ENCODE data around the gene ST3GAL3. TPM values are rescaled to one million over a fixed set of nuclear protein-coding genes. Genes with fewer than 3 reads are reported as not detected.

Gene ST3GAL3
- polyA plus RNA-seq, 1 of the 3 experiments (the other 2 are of a cell fraction) = 20.6 TPM

DNA sequence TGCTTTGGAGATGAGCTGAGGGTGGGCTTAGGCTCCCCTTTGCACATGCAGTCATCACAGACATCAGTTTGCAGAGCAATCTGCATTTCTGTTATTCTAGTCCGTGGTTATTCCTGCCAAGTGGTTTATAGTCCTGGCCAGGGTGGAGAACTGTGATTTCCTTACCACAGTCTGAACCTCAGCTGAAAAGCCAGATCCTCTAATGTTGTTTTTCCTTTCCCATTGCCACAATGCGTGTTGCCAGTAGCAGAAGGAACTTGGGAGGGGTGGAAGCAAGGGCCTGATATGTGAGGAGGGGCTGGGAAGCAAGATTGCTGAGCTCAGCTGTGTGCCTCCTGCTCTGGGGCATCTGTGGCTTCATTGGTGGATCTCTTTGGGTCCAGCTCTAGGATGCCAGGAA is 18.0 kb upstream of the ST3GAL3 start:
- Histone ChIP-seq H3K27ac (ENCODE audit: low read depth in 2 of 2, low read length in 1 of 2) (no peak overlapping the region), H3K4me2 (no peak overlapping the region), H2AFZ (ENCODE audit: low read depth) (no peak overlapping the region), H3K4me1 (ENCODE audit: control insufficient read depth in 1 of 2, insufficient read depth in 2 of 2, low read depth in 1 of 2, low read length in 1 of 2) (no peaks in the 10 kb centered on the region), H3K4me3 (ENCODE audit: low read depth in 2 of 2, low read length in 1 of 2) (no peak overlapping the region), H3K36me3 (replicated peaks in 1 of 2; ENCODE audit: control insufficient read depth in 1 of 2, insufficient read depth in 2 of 2, low read length in 1 of 2) (peaks cover 74 to 85% of the 10 kb centered on the region in 2 experiments), H3K9ac (no peak overlapping the region), H4K20me1 (ENCODE audit: insufficient read depth) (peaks cover 19% of the 10 kb centered on the region), H3K79me2 (ENCODE audit: insufficient read depth) (no peaks in the 10 kb centered on the region), H3K27me3 (ENCODE audit: insufficient read depth) (no peaks in the 10 kb centered on the region), H3F3A (replicated peaks; ENCODE audit: insufficient read depth) (peaks cover 9% of the 10 kb centered on the region), H3K9me2 (no peaks in the 10 kb centered on the region), H3K9me3 (no peaks in the 10 kb centered on the region)
- TF ChIP-seq MXI1 (IDR thresholded peaks at IDR 0.05; ENCODE audit: low read depth, low read length) (no peak), EP300 (IDR thresholded peaks at IDR 0.05; ENCODE audit: borderline replicate concordance in 1 of 2, low read depth in 1 of 2, low read length in 1 of 2) (no peak), FOSL2 (IDR thresholded peaks at IDR 0.05; ENCODE audit: borderline replicate concordance, low read depth) (no peak), EZH2phosphoT487 (IDR thresholded peaks at IDR 0.05; ENCODE audit: borderline replicate concordance, low read depth) (no peak), CHD2 (IDR thresholded peaks at IDR 0.05; ENCODE audit: low read length, partially characterized antibody) (no peak), TAF1 (IDR thresholded peaks at IDR 0.05; ENCODE audit: borderline replicate concordance, low read depth, low read length) (no peak), RAD21 (IDR thresholded peaks at IDR 0.05; ENCODE audit: low read length) (no peak), FOXM1 (IDR thresholded peaks at IDR 0.05; ENCODE audit: low read depth) (no peak), GABPA (IDR thresholded peaks at IDR 0.05; ENCODE audit: low read depth) (no peak), YY1 (IDR thresholded peaks at IDR 0.05; ENCODE audit: low read depth) (no peak), TCF12 (IDR thresholded peaks at IDR 0.05) (no peak)
- ChIA-PET POLR2A (interaction anchor here (1.8 kb wide), 1 partner anchor 39 kb away, joined by 5 read pairs; the partner anchor contains the start of gene KDM4A), CTCF (no interaction called here)
- WGBS (ENCODE audit: low lambda C conversion rate) = 100% methylated on average over 2 of the region's 2 CpGs
- DNase-seq = no peak

DNA sequence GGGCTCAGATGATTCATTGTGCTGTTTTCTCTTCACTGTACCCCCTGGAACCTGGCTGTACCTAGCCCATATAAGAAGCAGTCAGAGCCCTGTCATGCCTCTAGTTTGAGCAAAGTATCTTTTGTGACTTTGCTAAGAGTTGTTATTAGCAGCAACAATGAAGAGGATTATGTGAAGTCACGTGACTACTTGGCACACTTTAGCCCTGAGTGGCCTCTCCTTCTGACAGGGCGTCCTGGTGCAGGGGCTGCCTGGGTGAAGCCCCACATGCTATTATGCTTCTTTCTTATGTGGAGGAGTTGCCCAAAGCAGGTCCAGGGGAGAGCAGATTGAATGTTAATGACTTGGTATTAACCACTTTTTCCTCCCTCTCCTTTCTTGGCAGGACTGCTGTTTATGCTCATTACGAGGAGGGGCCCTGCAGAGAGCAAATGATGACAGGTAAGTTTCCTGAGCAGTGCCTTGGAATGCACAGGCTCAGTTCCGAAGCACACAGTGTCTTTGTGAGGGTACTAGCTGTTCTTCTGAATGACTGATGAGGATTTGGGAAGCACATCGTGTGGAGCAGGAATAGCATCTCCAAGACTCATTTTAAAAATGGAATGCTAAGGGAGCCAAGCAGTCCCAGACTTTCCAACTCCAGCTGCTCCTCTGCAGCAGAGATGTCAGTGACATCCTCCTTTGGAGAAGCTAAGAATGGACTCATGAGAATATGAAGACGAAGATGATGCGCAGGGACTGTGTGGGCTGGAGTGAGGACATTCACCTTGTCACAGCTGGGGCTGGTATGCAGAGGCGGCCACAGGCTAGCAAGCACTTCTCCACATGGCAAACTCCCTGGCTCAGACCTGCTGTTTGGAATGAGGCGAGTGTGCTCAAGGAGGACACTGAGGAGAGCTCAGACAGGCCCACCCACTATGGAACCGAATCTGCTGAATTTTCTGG is 15.2 kb upstream of the ST3GAL3 start:
- Histone ChIP-seq H3K4me2 (no peak overlapping the region), H3K4me1 (ENCODE audit: control insufficient read depth in 1 of 2, insufficient read depth in 2 of 2, low read depth in 1 of 2, low read length in 1 of 2) (peaks cover 0 to 3% of the 10 kb centered on the region in 2 experiments; a peak in 1 of 4 replicates), H4K20me1 (ENCODE audit: insufficient read depth) (peaks cover 19% of the 10 kb centered on the region), H3F3A (replicated peaks; ENCODE audit: insufficient read depth) (peaks cover 4% of the 10 kb centered on the region), H3K9me3 (no peaks in the 10 kb centered on the region), H3K27me3 (ENCODE audit: insufficient read depth) (no peaks in the 10 kb centered on the region), H3K27ac (ENCODE audit: low read depth in 2 of 2, low read length in 1 of 2) (no peak overlapping the region), H3K4me3 (ENCODE audit: low read depth in 2 of 2, low read length in 1 of 2) (no peak overlapping the region), H3K9me2 (no peaks in the 10 kb centered on the region), H2AFZ (ENCODE audit: low read depth) (no peak overlapping the region), H3K9ac (no peak overlapping the region), H3K36me3 (replicated peaks in 1 of 2; ENCODE audit: control insufficient read depth in 1 of 2, insufficient read depth in 2 of 2, low read length in 1 of 2) (peaks cover 86 to 100% of the 10 kb centered on the region in 2 experiments), H3K79me2 (ENCODE audit: insufficient read depth) (no peaks in the 10 kb centered on the region)
- DNase-seq = no peak
- ChIA-PET CTCF (no interaction called here), POLR2A (interaction anchor here (1.7 kb wide), 1 partner anchor 42 kb away, joined by 4 read pairs; the partner anchor contains the start of gene KDM4A)
- 95% methylated on average over 8 of the region's 10 CpGs for whole genome bisulfite sequencing (ENCODE audit: low lambda C conversion rate)
- TF ChIP-seq, protein P1, sequence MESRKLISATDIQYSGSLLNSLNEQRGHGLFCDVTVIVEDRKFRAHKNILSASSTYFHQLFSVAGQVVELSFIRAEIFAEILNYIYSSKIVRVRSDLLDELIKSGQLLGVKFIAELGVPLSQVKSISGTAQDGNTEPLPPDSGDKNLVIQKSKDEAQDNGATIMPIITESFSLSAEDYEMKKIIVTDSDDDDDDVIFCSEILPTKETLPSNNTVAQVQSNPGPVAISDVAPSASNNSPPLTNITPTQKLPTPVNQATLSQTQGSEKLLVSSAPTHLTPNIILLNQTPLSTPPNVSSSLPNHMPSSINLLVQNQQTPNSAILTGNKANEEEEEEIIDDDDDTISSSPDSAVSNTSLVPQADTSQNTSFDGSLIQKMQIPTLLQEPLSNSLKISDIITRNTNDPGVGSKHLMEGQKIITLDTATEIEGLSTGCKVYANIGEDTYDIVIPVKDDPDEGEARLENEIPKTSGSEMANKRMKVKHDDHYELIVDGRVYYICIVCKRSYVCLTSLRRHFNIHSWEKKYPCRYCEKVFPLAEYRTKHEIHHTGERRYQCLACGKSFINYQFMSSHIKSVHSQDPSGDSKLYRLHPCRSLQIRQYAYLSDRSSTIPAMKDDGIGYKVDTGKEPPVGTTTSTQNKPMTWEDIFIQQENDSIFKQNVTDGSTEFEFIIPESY (IDR thresholded peaks at IDR 0.05; ENCODE audit: borderline replicate concordance, low read depth) = no peak
- TF ChIP-seq, protein P2, sequence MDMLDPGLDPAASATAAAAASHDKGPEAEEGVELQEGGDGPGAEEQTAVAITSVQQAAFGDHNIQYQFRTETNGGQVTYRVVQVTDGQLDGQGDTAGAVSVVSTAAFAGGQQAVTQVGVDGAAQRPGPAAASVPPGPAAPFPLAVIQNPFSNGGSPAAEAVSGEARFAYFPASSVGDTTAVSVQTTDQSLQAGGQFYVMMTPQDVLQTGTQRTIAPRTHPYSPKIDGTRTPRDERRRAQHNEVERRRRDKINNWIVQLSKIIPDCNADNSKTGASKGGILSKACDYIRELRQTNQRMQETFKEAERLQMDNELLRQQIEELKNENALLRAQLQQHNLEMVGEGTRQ (IDR thresholded peaks at IDR 0.05; ENCODE audit: borderline replicate concordance, low read depth, low read length) = no peak
- TF ChIP-seq RXRA (IDR thresholded peaks at IDR 0.05; ENCODE audit: borderline replicate concordance, low read depth) = no peak

All from SK-N-SH (cell line).